ENCODE data around the gene POLR1C. TPM values are rescaled to one million over a fixed set of nuclear protein-coding genes. Genes with fewer than 3 reads are reported as not detected.

The POLR1C gene
- total and polyA plus RNA-seq, 10 of the 15 experiments (the other 5 are each of a cell fraction or from before 2014, with no cell fraction given): 40.0 to 180 (median 66.2) TPM

- no peaks in the 10 kb centered on the region for H4K20me1 ChIP-seq (ENCODE audit: control insufficient read depth, insufficient read depth)
- ChIA-PET CTCF (interaction anchor here (0.7 to 3.3 kb wide), 4 partner anchors 9 to 113 kb away, joined by 3 to 28 read pairs (median 3); partner anchors contain the start of gene GTPBP2), SMC1A (ENCODE audit: uncharacterized antibody, unreplicated experiment) (interaction anchor here (3.1 kb wide), 1 partner anchor 10 kb away, joined by 16 read pairs; no protein-coding TSS in a partner anchor), POLR2A (interaction anchor here (0.6 to 1.7 kb wide), 6 partner anchors 9 to 587 kb away, joined by 3 to 9 read pairs (median 4); partner anchors contain the start of gene TJAP1), RAD21 (ENCODE audit: unreplicated experiment) (interaction anchor here (1.0 to 1.2 kb wide), 3 partner anchors 9 to 155 kb away, joined by 3 read pairs; partner anchors contain the start of gene TJAP1)
- H3K4me3 ChIP-seq: peak overlapping the region; percentile 80
- peak overlapping the region; percentile 88 for H3K9ac ChIP-seq (ENCODE audit: control insufficient read depth, insufficient read depth, low read length)
- in situ Hi-C loops (cut with MboI): no loop called here
- peak overlapping the region; percentile 93; the same call in 1 of the 2 replicates for H3K4me2 ChIP-seq (ENCODE audit: control insufficient read depth, insufficient read depth)
- WGBS (ENCODE audit: insufficient coverage, insufficient replicate concordance, low lambda C conversion rate, missing lambda C conversion rate): 6% methylated on average over 10 of the region's 10 CpGs
- intact Hi-C loops (cut with micrococcal nuclease; ENCODE audit: unreplicated experiment): loop anchor here (2.0 kb wide), 1 partner anchor 346 kb away; the partner anchor contains the start of gene SRF
- no peaks in the 10 kb centered on the region for H3K9me3 ChIP-seq (replicated peaks; ENCODE audit: control insufficient read depth, insufficient read depth, low read length)
- H3K4me1 ChIP-seq (ENCODE audit: control insufficient read depth, insufficient read depth, low read length): peaks cover 6% of the 10 kb centered on the region
- peak overlapping the region; percentile 76 for H3K27ac ChIP-seq (ENCODE audit: control insufficient read depth, insufficient read depth)
- peaks cover 41% of the 10 kb centered on the region for H3K79me2 ChIP-seq (ENCODE audit: control insufficient read depth, insufficient read depth, low read length)
- FAIRE-seq: no peak
- peak overlapping the region; percentile 62 for H2AFZ ChIP-seq (ENCODE audit: control insufficient read depth, low read depth, low read length)
- H3K36me3 ChIP-seq (ENCODE audit: control insufficient read depth in 2 of 2, insufficient read depth in 2 of 2, low read length in 1 of 2): peaks cover 17 to 31% of the 10 kb centered on the region in 2 experiments
- BruUV-seq (replicated peaks): no TSS peak
- no peak for ATAC-seq
- no peak for DNase-seq (ENCODE audit: low read depth, low spot score)
- no peaks in the 10 kb centered on the region for H3K27me3 ChIP-seq (replicated peaks in 1 of 2; ENCODE audit: control insufficient read depth in 2 of 2, insufficient read depth in 2 of 2, low read length in 1 of 2)
- TF ChIP-seq CHD1 (IDR thresholded peaks at IDR 0.05; ENCODE audit: low read depth, low read length): 0 out of 2 replicates have a peak, but pooled peaks have one; percentile 10
- TF ChIP-seq SMAD5 (IDR thresholded peaks at IDR 0.05; ENCODE audit: low read depth): no peak
- TF ChIP-seq TCF7 (IDR thresholded peaks at IDR 0.05; ENCODE audit: borderline replicate concordance): no peak
- no peak for TF ChIP-seq NR2C2 (IDR thresholded peaks at IDR 0.05; ENCODE audit: borderline replicate concordance, control insufficient read depth, insufficient read length, low read depth)
- no peak for TF ChIP-seq ZNF274 (IDR thresholded peaks at IDR 0.05; ENCODE audit: insufficient read depth, insufficient read length)
- no peak for TF ChIP-seq MTA3 (IDR thresholded peaks at IDR 0.05; ENCODE audit: borderline replicate concordance, low read length)
- no peak for TF ChIP-seq ZBTB33 (IDR thresholded peaks at IDR 0.05)
- no peak for TF ChIP-seq MEF2B (IDR thresholded peaks at IDR 0.05; ENCODE audit: partially characterized antibody, poor library complexity, severe bottlenecking)
- TF ChIP-seq ZBTB11 (CRISPR knock-in tag; IDR thresholded peaks at IDR 0.05): no peak
- no peak for TF ChIP-seq YBX1 (IDR thresholded peaks at IDR 0.05)
- no peak for TF ChIP-seq USF1 (IDR thresholded peaks at IDR 0.05; ENCODE audit: borderline replicate concordance, extremely low read length, insufficient read depth, low read depth, low read length)
- no peak for TF ChIP-seq SMAD1 (IDR thresholded peaks at IDR 0.05; ENCODE audit: low read depth, partially characterized antibody)
- no peak for TF ChIP-seq FOXM1 (IDR thresholded peaks at IDR 0.05; ENCODE audit: low read depth, low read length)
- no peak for TF ChIP-seq NFYB (IDR thresholded peaks at IDR 0.05; ENCODE audit: insufficient read depth, low read depth, low read length)
- TF ChIP-seq SREBF2 (IDR thresholded peaks at IDR 0.05; ENCODE audit: low read length): peak; percentile 26; the same call in 1 of the 2 replicates
These were observed 557 bp upstream of the POLR1C start for GRCh38 chr6:43516367-43516696.

Measured in GM12878 (cell line).